Breast epithelium (tissue), 3 donors: Measurements from ENCODE around the gene SYT1.

Source experiments
- CTCF ChIP-seq, 3 donors: fragments of 450-650 bp; IDR thresholded peaks; one replicate each; pipeline ENCODE4 v1.5.1; 2016 to 2017; ENCODE audit warnings: antibody characterized with exemption in 3 of 3, mild to moderate bottlenecking in 3 of 3, moderate library complexity in 3 of 3
- POLR2A ChIP-seq: fragments of 450-650 bp; IDR thresholded peaks from one replicate; pipeline ENCODE4 v1.6.1; 2016; ENCODE audit warnings: antibody characterized with exemption, mild to moderate bottlenecking, moderate library complexity

GRCh38 chr12:78916845-78917480 is 52.4 kb downstream of the SYT1 start:
- TF ChIP-seq CTCF (IDR thresholded peaks at IDR 0.05) (no peak), POLR2A (no peak)
